ENCODE data around the gene MAGI1.

MAGI1 gene

GRCh38 chr3:65478551-65479500 is 559.9 kb downstream of the MAGI1 start:
- DNase-seq (ENCODE audit: low spot score): no peak

- DNase-seq (ENCODE audit: low spot score): peak; percentile 52
Observed at GRCh38 chr3:65473736-65474135, 565.0 kb downstream of the MAGI1 start.

GRCh38 chr3:65472501-65472900 is 566.2 kb downstream of the MAGI1 start:
- DNase-seq (ENCODE audit: low spot score): no peak

GRCh38 chr3:65466300-65466988 is 572.3 kb downstream of the MAGI1 start:
- DNase-seq (ENCODE audit: low spot score): no peak

GRCh38 chr3:65449841-65450428 is 588.8 kb downstream of the MAGI1 start:
- no peak for DNase-seq (ENCODE audit: low spot score)

GRCh38 chr3:65448120-65448519 is 590.6 kb downstream of the MAGI1 start:
- no peak for DNase-seq (ENCODE audit: low spot score)

- DNase-seq (ENCODE audit: low spot score): no peak
Observed at GRCh38 chr3:65445573-65446169, 593.0 kb downstream of the MAGI1 start.

- DNase-seq (ENCODE audit: low spot score): no peak
Observed at GRCh38 chr3:65444447-65444815, 594.3 kb downstream of the MAGI1 start.

- no peak for DNase-seq (ENCODE audit: low spot score)
Observed at GRCh38 chr3:65443739-65444446, 594.8 kb downstream of the MAGI1 start.

GRCh38 chr3:65439641-65440284 is 599.0 kb downstream of the MAGI1 start:
- DNase-seq (ENCODE audit: low spot score): peak; percentile 65

GRCh38 chr3:65438612-65439011 is 600.1 kb downstream of the MAGI1 start:
- DNase-seq (ENCODE audit: low spot score): no peak

GRCh38 chr3:65438096-65438495 is 600.6 kb downstream of the MAGI1 start:
- no peak for DNase-seq (ENCODE audit: low spot score)

GRCh38 chr3:65436580-65436979 is 602.1 kb downstream of the MAGI1 start:
- DNase-seq (ENCODE audit: low spot score): peak; percentile 50

- DNase-seq (ENCODE audit: low spot score): no peak
Observed at GRCh38 chr3:65433480-65433879, 605.2 kb downstream of the MAGI1 start.

GRCh38 chr3:65432388-65433003 is 606.2 kb downstream of the MAGI1 start:
- no peak for DNase-seq (ENCODE audit: low spot score)

GRCh38 chr3:65425880-65426279 is 612.8 kb downstream of the MAGI1 start:
- DNase-seq (ENCODE audit: low spot score): peak; percentile 8

GRCh38 chr3:65422154-65422553 is 616.6 kb downstream of the MAGI1 start:
- no peak for DNase-seq (ENCODE audit: low spot score)

GRCh38 chr3:65419233-65419632 is 619.5 kb downstream of the MAGI1 start:
- no peak for DNase-seq (ENCODE audit: low spot score)

GRCh38 chr3:65413891-65414290 is 624.8 kb downstream of the MAGI1 start:
- no peak for DNase-seq (ENCODE audit: low spot score)

- DNase-seq (ENCODE audit: low spot score): peak; percentile 86
Observed at GRCh38 chr3:65412588-65412987, 626.1 kb downstream of the MAGI1 start.

- DNase-seq (ENCODE audit: low spot score): no peak
Observed at GRCh38 chr3:65411367-65411766, 627.4 kb downstream of the MAGI1 start.

All from kidney tubule cell (primary cell).